ENCODE measurements around the gene SYT8. TPM values are rescaled to one million over a fixed set of nuclear protein-coding genes. Genes with fewer than 3 reads are reported as not detected.
"Not testable (repeated sequence)": the region's sequence is repeated elsewhere in the genome, so short reads cannot be mapped to it uniquely, and the experiment has no call there.

SYT8 gene
- polyA plus RNA-seq, 1 donor from 2014 or later, result not detected

DNA sequence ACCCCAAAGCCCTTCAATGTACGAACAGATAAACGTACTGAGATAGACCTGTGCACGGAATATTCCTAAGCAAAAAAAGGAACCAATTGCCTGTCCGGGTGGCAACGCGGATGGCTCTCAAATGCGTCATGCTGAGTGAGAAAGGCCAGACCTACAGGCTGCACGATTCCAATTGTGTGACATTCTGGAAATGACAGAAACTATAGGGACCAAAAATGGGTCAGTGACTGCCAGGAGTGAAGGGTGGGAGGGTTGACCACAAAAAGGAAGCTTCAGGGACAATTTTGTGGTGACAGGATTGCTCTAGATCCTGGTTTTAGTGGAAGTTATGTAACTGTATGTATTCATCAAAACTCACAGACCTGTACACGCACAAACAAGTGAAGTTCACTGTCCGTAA, 24.0 kb upstream of the SYT8 start:
- TF ChIP-seq RAD21 (conservative IDR thresholded peaks at IDR 0.05) (no peak), TAF1 (IDR thresholded peaks at IDR 0.05; ENCODE audit: low read depth) (no peak), SMC3 (conservative IDR thresholded peaks at IDR 0.05; ENCODE audit: poor library complexity) (no peak)

DNA sequence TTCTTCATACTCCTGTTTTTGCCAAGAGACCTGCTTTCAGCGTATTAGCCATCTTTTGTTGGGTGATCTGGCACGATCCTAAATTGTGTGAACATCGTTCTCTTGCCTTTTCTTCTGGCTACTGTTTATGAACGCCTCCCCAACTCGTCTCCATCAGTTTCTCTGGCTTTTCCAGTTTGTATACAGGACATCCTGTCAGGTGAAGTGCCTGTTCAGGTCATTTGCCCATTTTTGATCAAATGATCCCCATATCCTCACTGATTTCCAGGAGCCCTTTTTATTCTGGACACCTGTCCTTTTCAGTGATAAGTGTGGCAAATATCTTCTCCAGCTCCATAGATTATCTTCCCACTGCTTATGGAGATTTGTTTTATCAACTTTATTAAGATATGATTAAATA, 22.5 kb upstream of the SYT8 start:
- Histone ChIP-seq H3K9ac (ENCODE audit: low read length) (no peak overlapping the region), H3K36me3 (ENCODE audit: insufficient read depth, low read length) (no peaks in the 10 kb centered on the region), H3K4me2 (ENCODE audit: low read length) (no peak overlapping the region), H3F3A (ENCODE audit: insufficient read depth, low read length, poor library complexity, severe bottlenecking) (no peaks in the 10 kb centered on the region), H2AFZ (ENCODE audit: low read depth, low read length) (no peak overlapping the region), H3K4me3 (ENCODE audit: low read length) (no peak overlapping the region), H3K79me2 (replicated peaks; ENCODE audit: insufficient read depth, low read length) (no peaks in the 10 kb centered on the region), H3K9me2 (ENCODE audit: insufficient read depth, low read length) (no peaks in the 10 kb centered on the region), H3K9me3 (ENCODE audit: low read length) (peaks cover 3% of the 10 kb centered on the region), H3K27ac (ENCODE audit: low read length) (no peak overlapping the region), H4K20me1 (ENCODE audit: insufficient read depth) (no peaks in the 10 kb centered on the region), H3K27me3 (ENCODE audit: insufficient read depth, low read depth, low read length) (no peaks in the 10 kb centered on the region)
- TF ChIP-seq MXI1 (conservative IDR thresholded peaks at IDR 0.05; ENCODE audit: poor library complexity, severe bottlenecking), result no peak
- no peak for TF ChIP-seq EZH2 (IDR thresholded peaks at IDR 0.05; ENCODE audit: borderline replicate concordance, insufficient read depth, low read length, poor library complexity, severe bottlenecking)
- no peak for TF ChIP-seq SMC3 (conservative IDR thresholded peaks at IDR 0.05; ENCODE audit: poor library complexity)
- TF ChIP-seq RAD21 (conservative IDR thresholded peaks at IDR 0.05), result no peak
- TF ChIP-seq EP300 (conservative IDR thresholded peaks at IDR 0.05; ENCODE audit: poor library complexity, severe bottlenecking), result no peak
- no peak for TF ChIP-seq POLR2AphosphoS5 (IDR thresholded peaks at IDR 0.05)
- TF ChIP-seq TAF1 (IDR thresholded peaks at IDR 0.05; ENCODE audit: low read depth), result no peak
- TF ChIP-seq, protein P1, sequence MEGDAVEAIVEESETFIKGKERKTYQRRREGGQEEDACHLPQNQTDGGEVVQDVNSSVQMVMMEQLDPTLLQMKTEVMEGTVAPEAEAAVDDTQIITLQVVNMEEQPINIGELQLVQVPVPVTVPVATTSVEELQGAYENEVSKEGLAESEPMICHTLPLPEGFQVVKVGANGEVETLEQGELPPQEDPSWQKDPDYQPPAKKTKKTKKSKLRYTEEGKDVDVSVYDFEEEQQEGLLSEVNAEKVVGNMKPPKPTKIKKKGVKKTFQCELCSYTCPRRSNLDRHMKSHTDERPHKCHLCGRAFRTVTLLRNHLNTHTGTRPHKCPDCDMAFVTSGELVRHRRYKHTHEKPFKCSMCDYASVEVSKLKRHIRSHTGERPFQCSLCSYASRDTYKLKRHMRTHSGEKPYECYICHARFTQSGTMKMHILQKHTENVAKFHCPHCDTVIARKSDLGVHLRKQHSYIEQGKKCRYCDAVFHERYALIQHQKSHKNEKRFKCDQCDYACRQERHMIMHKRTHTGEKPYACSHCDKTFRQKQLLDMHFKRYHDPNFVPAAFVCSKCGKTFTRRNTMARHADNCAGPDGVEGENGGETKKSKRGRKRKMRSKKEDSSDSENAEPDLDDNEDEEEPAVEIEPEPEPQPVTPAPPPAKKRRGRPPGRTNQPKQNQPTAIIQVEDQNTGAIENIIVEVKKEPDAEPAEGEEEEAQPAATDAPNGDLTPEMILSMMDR (IDR thresholded peaks at IDR 0.05; ENCODE audit: poor library complexity, severe bottlenecking), result no peak
- TF ChIP-seq, protein P2, sequence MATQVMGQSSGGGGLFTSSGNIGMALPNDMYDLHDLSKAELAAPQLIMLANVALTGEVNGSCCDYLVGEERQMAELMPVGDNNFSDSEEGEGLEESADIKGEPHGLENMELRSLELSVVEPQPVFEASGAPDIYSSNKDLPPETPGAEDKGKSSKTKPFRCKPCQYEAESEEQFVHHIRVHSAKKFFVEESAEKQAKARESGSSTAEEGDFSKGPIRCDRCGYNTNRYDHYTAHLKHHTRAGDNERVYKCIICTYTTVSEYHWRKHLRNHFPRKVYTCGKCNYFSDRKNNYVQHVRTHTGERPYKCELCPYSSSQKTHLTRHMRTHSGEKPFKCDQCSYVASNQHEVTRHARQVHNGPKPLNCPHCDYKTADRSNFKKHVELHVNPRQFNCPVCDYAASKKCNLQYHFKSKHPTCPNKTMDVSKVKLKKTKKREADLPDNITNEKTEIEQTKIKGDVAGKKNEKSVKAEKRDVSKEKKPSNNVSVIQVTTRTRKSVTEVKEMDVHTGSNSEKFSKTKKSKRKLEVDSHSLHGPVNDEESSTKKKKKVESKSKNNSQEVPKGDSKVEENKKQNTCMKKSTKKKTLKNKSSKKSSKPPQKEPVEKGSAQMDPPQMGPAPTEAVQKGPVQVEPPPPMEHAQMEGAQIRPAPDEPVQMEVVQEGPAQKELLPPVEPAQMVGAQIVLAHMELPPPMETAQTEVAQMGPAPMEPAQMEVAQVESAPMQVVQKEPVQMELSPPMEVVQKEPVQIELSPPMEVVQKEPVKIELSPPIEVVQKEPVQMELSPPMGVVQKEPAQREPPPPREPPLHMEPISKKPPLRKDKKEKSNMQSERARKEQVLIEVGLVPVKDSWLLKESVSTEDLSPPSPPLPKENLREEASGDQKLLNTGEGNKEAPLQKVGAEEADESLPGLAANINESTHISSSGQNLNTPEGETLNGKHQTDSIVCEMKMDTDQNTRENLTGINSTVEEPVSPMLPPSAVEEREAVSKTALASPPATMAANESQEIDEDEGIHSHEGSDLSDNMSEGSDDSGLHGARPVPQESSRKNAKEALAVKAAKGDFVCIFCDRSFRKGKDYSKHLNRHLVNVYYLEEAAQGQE (IDR thresholded peaks at IDR 0.05; ENCODE audit: borderline replicate concordance), result no peak

More for the DNA sequence above, 24.0 kb upstream of the SYT8 start:
- Histone ChIP-seq H3K27me3 (ENCODE audit: insufficient read depth, low read depth, low read length) (no peaks in the 10 kb centered on the region), H3F3A (ENCODE audit: insufficient read depth, low read length, poor library complexity, severe bottlenecking) (no peaks in the 10 kb centered on the region), H3K79me2 (replicated peaks; ENCODE audit: insufficient read depth, low read length) (no peaks in the 10 kb centered on the region), H3K9ac (ENCODE audit: low read length) (no peak overlapping the region), H3K27ac (ENCODE audit: low read length) (no peak overlapping the region), H3K9me3 (ENCODE audit: low read length) (peaks cover 3% of the 10 kb centered on the region), H3K4me3 (ENCODE audit: low read length) (no peak overlapping the region), H2AFZ (ENCODE audit: low read depth, low read length) (no peak overlapping the region), H4K20me1 (ENCODE audit: insufficient read depth) (no peaks in the 10 kb centered on the region), H3K36me3 (ENCODE audit: insufficient read depth, low read length) (no peaks in the 10 kb centered on the region), H3K4me2 (ENCODE audit: low read length) (no peak overlapping the region), H3K9me2 (ENCODE audit: insufficient read depth, low read length) (no peaks in the 10 kb centered on the region)

DNA sequence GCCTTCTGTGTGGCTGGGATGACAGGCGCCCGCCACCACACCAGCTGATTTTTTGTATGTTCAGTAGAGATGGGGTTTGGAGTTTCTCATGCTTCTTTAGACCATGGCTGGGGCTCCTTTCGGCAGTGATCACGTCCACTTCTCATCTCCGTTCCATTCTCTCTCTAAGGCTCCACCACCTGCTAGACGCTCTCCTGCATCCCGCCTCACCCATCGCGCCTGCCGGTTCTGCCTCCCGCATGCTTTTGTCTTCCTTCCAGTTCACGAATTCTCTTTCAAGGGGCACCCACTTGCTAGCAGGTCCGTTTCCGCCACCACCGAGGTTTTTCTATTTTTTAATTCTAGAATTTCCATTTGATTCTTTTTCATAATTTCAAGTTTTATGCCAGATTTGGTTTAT, 22.0 kb upstream of the SYT8 start:
- Histone ChIP-seq H3K9me2 (ENCODE audit: insufficient read depth, low read length) (no peaks in the 10 kb centered on the region), H3K9ac (ENCODE audit: low read length) (no peak overlapping the region), H3K4me3 (ENCODE audit: low read length) (no peak overlapping the region), H4K20me1 (ENCODE audit: insufficient read depth) (no peaks in the 10 kb centered on the region), H3K4me2 (ENCODE audit: low read length) (no peak overlapping the region), H3K79me2 (replicated peaks; ENCODE audit: insufficient read depth, low read length) (no peaks in the 10 kb centered on the region), H3K9me3 (ENCODE audit: low read length) (peaks cover 3% of the 10 kb centered on the region), H3K27ac (ENCODE audit: low read length) (no peak overlapping the region), H2AFZ (ENCODE audit: low read depth, low read length) (no peak overlapping the region), H3F3A (ENCODE audit: insufficient read depth, low read length, poor library complexity, severe bottlenecking) (no peaks in the 10 kb centered on the region), H3K36me3 (ENCODE audit: insufficient read depth, low read length) (no peaks in the 10 kb centered on the region), H3K27me3 (ENCODE audit: insufficient read depth, low read depth, low read length) (no peaks in the 10 kb centered on the region)
- no peak for TF ChIP-seq TAF1 (IDR thresholded peaks at IDR 0.05; ENCODE audit: low read depth)
- TF ChIP-seq MXI1 (conservative IDR thresholded peaks at IDR 0.05; ENCODE audit: poor library complexity, severe bottlenecking), result no peak
- TF ChIP-seq, protein P1 (IDR thresholded peaks at IDR 0.05; ENCODE audit: poor library complexity, severe bottlenecking), result no peak
- TF ChIP-seq EZH2 (IDR thresholded peaks at IDR 0.05; ENCODE audit: borderline replicate concordance, insufficient read depth, low read length, poor library complexity, severe bottlenecking), result no peak

DNA sequence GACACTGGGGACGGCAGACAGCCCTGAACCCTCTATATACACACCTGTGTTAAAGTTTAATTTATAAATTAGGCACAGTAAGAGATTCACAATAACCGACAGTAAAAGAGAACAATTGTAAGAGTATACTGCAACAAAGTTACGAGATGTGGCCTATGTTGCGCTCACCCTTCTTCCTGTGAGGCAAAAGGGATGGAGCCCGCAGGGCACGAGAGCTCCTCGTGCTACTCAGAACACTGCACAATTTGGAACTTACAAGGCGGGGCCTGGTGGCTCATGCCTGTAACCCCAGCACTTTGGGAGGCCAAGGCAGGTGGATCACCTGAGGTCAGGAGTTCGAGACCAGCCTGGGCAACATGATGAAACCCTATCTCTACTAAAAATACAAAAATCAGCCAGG, 21.4 kb upstream of the SYT8 start:
- H3K9me2 ChIP-seq (ENCODE audit: insufficient read depth, low read length), result not testable (repeated sequence)

More for the DNA sequence above, 21.4 kb upstream of the SYT8 start:
- H3K36me3 ChIP-seq (ENCODE audit: insufficient read depth, low read length); H3F3A ChIP-seq (ENCODE audit: insufficient read depth, low read length, poor library complexity, severe bottlenecking); H3K9ac ChIP-seq (ENCODE audit: low read length); H3K9me3 ChIP-seq (ENCODE audit: low read length); H3K27me3 ChIP-seq (ENCODE audit: insufficient read depth, low read depth, low read length); H3K27ac ChIP-seq (ENCODE audit: low read length); H2AFZ ChIP-seq (ENCODE audit: low read depth, low read length); H3K4me2 ChIP-seq (ENCODE audit: low read length); H3K4me3 ChIP-seq (ENCODE audit: low read length); H4K20me1 ChIP-seq (ENCODE audit: insufficient read depth); H3K79me2 ChIP-seq (replicated peaks; ENCODE audit: insufficient read depth, low read length): not testable (repeated sequence)

Measured in neural cell (in vitro differentiated cells).